ENCODE measurements around the gene VSIG4. TPM values are rescaled to one million over a fixed set of nuclear protein-coding genes. Genes with fewer than 3 reads are reported as not detected.
"Not testable (repeated sequence)": the region's sequence is repeated elsewhere in the genome, so short reads cannot be mapped to it uniquely, and the experiment has no call there.

Gene VSIG4
- total RNA-seq, 1 donor from 2014 or later, result not detected

- H3K36me3 Mint-ChIP-seq (ENCODE audit: low read depth); DNase-seq (ENCODE audit: low spot score); intact Hi-C loops (cut with micrococcal nuclease); H3K4me1 Mint-ChIP-seq (ENCODE audit: low read depth); H3K27me3 Mint-ChIP-seq (ENCODE audit: low read depth); H3K27ac Mint-ChIP-seq; H3K9me3 Mint-ChIP-seq; H3K4me3 Mint-ChIP-seq (ENCODE audit: low read depth): not testable (repeated sequence)
These were observed 62.7 kb downstream of the VSIG4 start for GRCh38 chrX:65977161-65977560.

- DNase-seq (ENCODE audit: low spot score), result no peak
- Mint-ChIP-seq H3K4me1 (ENCODE audit: low read depth) (no peaks in the 10 kb centered on the region), H3K4me3 (ENCODE audit: low read depth) (no peak overlapping the region), H3K36me3 (ENCODE audit: low read depth) (no peaks in the 10 kb centered on the region), H3K27ac (no peak overlapping the region), H3K27me3 (ENCODE audit: low read depth) (peaks cover 5% of the 10 kb centered on the region), H3K9me3 (no peaks in the 10 kb centered on the region)
- intact Hi-C loops (cut with micrococcal nuclease), result no loop called here
These were observed 63.7 kb downstream of the VSIG4 start for GRCh38 chrX:65976161-65976560.

- H3K27me3 Mint-ChIP-seq (ENCODE audit: low read depth); DNase-seq (ENCODE audit: low spot score); H3K36me3 Mint-ChIP-seq (ENCODE audit: low read depth); H3K4me3 Mint-ChIP-seq (ENCODE audit: low read depth); H3K4me1 Mint-ChIP-seq (ENCODE audit: low read depth); H3K27ac Mint-ChIP-seq; intact Hi-C loops (cut with micrococcal nuclease); H3K9me3 Mint-ChIP-seq: not testable (repeated sequence)
These were observed 64.6 kb downstream of the VSIG4 start for GRCh38 chrX:65975161-65975751.

Other genes starting within 250 kb of the VSIG4 start
- gene HEPH, start 124.2 kb upstream of the VSIG4 start, total RNA-seq, result not detected in 2 replicates